HG03159 (cell line): ENCODE results near the gene DCDC2.
"Not testable (repeated sequence)": the region's sequence is repeated elsewhere in the genome, so short reads cannot be mapped to it uniquely, and the experiment has no call there.

Source experiments
- ATAC-seq: cut with Tn5 transposase; IDR thresholded peaks from one replicate; pipeline ENCODE4 v1.9.1; 2021; ENCODE audit warnings: mild to moderate bottlenecking, moderate library complexity; ENCODE audit not compliant: unreplicated experiment

DCDC2 gene

DNA sequence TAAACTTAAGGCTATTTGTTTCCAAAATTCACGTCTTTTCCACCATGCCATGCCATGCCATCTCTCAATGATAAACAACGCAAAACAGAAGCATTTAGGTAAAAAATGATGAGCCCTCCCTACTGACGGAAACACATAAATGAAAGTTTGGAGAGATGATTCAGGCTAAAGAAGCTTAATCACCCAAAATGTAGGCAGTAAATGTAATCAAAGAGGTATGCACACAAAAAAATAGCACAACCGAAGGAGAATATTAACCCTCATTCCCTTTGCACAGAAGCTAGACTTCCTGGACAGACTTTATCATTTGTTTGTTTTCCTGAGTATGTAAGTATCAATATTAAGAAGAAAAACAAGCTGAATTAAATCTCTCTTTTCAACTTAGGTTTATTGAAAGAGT lies 28.8 kb downstream of the DCDC2 start:
- ATAC-seq: no peak

DNA sequence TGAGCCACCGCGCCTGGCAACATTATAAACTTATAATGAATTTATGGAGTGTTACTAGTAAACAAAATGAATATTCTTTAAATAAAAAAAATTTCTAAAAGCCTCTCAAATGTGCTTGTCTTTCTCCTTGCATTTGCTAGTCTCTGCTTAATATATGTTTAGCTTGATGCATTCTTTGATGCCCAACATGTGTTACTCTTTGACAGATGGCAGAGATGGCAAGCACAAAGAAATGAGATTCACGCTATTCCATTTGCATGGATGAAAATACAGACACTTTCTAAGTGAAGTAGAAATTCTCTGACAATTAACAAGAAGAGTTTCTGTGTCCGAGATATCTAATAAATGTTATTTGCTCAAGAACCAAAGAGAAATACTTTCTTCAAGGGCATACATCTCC lies 30.1 kb downstream of the DCDC2 start:
- no peak for ATAC-seq

DNA sequence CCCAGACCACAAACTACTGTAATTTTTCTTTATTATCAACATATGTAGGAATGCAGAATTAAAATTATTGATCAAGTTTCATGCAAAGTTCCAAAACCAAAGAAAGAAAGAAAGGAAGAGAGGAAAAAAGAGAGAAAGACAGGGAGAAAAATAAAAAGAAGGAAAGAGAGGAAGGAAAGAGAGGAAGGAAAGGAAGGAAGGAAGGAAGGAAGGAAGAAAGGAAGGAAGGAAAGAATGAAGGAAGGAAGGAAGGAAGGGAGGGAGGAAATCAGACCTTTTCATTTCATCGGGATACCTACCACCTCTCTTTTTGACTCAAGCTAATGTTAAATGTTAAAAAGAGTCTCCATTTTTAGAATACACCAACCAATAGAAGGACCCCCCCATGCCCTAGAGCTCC lies 31.9 kb downstream of the DCDC2 start:
- ATAC-seq: no peak

DNA sequence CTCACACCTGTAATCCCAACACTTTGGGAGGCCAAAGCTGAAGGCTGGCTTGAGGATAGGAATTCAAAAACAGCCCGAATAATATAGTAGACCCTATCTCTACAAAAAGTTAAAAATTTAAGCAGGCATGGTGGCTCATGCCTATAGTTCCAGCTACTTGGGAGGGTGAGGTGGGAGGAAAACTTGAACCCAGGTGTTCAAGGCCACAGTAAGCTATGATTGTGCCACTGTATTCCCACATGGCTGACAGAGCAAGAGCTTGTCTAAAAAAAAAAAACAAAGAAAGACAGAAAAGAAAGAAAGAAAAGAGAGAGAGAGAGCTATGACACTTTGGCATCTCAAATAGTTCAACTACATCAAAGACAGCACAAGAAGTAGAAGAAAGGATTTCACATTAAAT lies 33.2 kb downstream of the DCDC2 start:
- no peak for ATAC-seq

DNA sequence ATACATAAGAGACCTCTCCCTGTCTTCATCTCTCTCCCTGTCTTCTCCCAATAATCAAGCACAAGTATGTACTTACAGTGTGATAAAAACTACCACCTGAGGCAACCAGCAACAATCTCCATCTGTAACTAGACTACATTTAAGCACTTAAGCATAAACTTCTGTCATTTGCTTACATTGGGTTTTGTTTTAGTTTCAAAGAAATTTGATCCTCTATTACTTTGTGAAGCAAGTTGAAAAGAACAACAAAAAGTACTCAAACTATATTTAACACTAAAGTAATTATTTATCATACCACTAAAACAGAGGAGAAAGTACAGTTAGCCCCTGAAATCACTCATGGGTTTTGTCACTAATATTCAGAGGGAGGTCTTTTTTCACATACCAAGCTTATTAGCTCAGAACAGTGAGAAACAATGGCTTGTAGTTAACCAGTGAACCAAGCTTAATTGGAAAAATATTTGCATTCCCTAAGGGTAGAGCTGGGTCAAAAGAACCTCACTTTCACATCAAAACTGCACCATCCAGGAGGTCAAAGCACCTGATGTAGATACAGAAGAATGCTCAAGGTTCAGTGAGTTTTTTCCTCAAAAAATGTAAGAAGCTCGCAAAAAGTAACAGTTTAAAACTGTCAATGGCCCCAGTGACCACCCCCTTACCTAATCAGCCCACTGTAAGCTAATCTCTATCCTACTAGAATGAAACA lies 34.1 kb downstream of the DCDC2 start:
- ATAC-seq: no peak

DNA sequence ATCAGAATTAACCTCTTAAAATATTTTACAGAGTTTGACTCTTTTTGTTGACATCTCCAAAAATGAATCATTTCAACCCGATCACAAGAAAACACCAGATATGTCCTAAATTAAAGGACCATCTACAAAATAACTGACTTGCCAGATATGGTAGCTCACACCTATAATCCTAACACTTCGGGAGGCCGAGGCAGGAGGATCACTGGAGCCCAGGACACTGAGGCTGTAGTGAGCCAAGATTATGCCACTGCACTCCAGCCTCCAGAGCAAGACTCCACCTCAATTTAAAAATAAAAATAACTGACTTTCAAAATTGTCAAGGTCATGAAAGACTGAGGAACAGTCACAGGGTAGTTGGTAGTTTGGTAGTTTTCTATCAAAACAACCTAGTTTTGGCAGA lies 34.9 kb downstream of the DCDC2 start:
- ATAC-seq: no peak

DNA sequence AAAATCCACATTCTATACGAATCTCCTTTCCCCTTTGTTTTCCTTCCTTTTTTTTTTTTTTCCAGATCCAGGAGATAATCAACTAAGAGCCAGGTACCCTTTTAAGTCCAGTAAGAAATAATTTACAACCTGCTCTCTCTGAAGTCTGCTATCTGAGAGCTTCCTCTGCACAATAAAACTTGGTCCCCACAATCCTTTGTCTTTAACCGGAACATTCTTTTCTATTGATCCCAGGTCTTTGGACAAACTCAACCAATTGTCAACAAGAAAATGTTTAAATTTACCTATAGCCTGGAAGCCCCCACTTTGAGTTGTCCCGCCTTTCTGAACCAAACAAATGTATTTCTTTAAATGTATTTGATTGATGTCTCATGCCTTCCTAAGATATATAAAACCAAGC lies 35.4 kb downstream of the DCDC2 start:
- ATAC-seq: not testable (repeated sequence)

DNA sequence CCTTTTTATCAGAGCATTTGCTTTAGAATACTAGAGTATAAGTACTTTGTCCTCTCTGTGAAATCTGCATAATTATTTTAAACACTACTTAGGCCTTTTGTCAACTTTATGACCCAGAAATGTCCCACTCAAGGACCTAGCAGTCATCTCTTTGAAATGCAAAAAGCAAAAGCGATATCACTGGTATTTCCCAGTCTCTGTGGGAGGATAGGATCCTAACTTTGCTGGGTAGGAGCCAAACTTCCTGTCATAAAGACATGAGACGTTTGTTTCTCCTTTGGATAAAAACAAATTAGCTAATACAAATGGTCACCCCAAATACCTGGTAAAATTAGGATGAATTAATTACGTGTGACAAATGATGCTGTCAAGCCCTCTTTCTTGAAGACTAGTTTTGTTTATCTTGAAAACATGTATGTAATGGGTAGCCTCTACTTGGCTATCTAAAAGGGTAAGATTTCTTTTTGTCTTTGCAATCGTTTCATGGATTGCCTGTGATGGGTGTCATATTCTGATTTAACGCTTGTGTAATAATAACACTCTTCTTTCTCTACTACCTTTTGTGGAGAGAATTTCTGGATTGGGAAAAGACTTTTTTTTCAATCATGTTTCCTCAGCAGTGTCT lies 36.2 kb downstream of the DCDC2 start:
- no peak for ATAC-seq

DNA sequence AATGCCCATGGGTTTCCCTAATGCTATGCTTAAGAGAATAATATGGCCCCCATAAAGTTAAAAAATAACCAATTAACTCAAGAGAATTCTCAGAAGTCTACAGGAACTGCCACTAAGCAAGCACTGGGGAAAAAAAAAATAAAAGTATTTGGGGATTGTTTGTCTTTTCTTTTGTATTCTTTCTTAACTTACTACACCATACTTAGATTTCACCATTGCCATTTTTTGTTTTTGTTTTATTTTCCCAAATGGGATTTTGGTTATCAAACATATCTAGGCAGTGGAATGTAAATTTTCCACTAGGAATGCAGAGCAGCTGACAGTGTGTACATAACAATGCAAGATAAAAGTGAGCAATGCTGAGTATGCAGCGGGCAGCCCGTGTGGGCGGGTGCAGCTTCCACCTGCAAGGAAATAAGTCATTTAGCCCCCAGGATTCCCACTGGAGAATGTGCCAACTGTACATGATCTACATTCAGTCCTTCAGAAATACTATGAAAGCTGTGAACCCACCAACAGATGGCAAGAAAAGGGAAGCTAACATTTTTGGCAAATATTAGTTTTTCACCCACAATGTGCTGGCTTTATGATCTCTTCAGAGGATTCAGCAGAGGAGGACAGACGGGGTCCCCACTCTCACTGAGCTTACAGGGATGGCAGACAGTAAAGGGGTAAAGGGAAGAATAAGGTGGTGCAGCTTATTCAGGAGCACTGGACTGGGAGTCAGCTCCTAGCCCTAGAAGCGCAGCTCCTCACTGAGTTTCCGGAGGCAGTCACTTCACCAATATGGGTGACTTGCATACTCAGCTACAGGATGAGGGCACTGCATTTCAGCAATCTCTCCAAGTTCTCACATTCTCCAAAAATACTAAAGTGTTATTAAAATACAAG lies 44.4 kb downstream of the DCDC2 start:
- ATAC-seq: no peak

DNA sequence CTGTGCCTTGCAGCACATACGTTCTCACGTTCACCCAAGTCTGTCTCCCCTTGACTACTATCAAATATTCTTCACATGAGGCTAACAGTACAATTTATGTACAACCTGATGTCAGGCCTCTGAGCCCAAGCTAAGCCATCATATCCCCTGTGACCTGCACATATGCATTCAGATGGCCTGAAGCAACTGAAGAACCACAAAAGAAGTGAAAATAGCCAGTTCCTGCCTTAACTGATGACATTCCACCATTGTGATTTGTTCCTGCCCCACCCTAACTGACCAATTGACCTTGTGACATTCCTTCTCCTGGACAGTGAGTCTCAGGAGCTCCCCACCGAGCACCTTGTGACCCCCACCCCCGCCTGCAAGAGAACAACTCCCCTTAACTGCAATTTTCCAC lies 46.1 kb downstream of the DCDC2 start:
- not testable (repeated sequence) for ATAC-seq

DNA sequence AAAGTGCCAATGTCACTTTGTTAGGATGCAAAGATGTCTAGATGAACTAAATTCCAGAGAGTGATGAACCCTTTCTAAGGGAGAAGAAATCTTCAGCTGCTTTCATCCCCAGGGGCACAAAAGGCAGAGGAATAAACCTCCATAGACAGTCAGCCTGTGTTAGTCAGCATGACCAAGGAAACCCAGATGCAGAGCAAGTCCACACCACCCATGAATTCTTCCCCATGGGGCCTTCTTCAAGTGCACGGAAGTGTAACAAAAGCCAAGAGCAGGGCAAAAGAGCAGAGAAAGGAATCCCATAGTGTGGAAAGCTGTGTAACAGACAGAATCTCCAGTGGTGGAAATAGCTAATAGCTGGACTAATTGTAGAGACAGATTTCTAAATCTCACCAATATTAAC lies 50.0 kb downstream of the DCDC2 start:
- ATAC-seq: no peak

DNA sequence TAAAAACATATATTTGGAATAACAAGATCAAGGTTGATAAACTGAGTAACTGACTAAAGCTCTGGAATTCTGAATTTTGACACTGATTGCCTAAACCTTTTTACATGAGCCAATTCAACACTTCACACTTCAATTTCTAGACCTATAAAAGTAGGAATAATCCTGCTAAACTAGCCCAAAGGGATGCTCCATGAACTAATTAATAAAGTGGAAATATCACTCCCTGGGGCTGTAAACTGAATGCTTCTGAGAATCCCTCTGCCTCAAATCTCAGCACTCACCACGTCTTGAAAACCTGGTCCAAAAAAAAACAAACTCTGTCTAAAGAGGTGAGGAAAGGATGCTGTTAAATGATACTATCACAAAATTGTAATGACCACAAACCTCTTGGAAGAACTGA lies 50.9 kb downstream of the DCDC2 start:
- ATAC-seq: no peak

DNA sequence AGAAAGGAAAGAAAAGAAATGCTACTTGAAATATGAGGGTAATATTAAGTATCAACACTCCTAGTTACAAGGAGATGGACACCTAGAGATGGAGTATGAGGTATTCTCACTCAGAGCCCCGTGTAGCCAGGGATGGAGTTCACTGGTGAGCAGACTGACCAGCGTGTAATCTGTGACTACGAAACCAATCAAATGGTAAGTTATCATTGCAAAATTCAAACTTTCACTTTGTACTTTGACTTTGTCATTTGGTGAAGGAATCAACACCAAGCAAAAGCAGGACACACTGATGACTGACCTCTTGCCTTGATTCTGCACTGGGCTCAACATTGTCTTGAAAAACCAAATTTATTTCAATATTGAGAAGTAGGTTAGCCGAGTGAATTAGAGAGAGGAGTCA lies 51.8 kb downstream of the DCDC2 start:
- ATAC-seq: no peak

DNA sequence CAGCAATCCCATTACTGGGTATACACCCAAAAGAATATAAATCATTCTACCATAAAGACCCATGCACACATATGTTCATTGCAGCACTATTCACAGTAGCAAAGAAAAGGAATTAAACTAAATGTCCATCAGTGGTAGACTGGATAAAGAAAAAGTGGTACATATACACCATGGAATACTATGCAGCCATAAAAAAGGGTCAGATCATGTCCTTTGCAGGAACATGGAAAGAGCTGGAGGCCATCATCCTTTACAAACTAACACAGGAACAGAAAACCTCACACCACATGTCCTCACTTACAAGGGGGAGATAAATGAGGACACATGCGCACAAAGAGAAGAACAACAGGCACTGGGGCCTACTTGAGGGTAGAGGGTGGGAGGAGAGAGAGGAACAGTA lies 60.9 kb downstream of the DCDC2 start:
- no peak for ATAC-seq

DNA sequence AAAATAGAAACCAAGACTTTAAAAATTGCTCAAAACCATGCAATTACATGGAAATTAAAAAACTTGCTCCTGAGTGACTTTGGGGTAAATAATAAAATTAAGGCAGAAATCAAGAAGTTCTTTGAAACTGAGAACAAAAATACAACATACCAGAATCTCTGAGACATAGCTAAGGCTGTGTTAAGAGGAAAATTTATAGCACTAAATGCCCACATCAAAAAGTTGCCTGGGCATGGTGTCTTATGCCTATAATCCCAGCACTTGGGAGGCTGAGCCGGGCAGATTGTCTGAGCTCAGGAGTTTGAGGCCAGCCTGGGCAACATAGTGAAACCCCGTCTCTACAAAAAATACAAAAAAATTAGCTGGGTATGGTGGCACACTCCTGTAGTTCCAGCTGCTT lies 64.0 kb downstream of the DCDC2 start:
- not testable (repeated sequence) for ATAC-seq

DNA sequence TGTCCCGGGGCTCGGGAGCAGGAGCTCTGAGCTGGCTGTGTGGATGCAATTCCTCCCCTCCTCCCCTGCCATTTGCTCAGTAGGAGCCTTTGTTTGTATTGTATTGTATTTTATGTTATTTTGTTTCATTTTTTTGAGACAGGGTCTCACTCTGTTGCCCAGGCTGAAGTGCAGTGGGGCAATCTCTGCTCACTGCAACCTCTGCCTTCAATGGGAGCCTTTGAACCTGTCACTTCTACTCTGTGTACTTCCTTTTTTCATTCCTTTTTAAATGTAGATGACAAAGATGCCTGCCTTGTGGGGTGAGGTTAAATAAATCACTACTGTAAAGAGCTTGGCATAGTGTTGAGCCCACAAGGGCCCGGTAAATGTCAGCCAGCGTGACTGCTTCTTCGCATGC lies 70.6 kb downstream of the DCDC2 start:
- no peak for ATAC-seq

DNA sequence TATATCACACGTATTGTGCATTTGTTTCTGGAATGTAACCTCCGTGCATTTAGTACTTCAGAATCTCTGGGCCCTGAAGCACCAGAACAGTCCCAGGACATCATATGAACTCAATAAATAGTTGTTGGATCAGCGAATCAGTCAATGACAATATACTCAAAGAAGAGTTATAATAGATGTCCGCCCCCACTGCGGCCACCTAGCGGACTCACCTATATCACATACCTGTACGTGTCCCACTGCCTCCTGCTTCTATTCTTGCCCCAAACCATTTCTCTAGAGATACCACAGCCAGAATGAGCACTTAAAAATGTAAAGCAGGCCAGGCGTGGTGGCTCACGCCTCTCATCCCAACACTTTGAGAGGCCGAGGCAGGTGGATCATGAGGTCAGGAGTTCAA lies 73.9 kb downstream of the DCDC2 start:
- ATAC-seq: no peak

DNA sequence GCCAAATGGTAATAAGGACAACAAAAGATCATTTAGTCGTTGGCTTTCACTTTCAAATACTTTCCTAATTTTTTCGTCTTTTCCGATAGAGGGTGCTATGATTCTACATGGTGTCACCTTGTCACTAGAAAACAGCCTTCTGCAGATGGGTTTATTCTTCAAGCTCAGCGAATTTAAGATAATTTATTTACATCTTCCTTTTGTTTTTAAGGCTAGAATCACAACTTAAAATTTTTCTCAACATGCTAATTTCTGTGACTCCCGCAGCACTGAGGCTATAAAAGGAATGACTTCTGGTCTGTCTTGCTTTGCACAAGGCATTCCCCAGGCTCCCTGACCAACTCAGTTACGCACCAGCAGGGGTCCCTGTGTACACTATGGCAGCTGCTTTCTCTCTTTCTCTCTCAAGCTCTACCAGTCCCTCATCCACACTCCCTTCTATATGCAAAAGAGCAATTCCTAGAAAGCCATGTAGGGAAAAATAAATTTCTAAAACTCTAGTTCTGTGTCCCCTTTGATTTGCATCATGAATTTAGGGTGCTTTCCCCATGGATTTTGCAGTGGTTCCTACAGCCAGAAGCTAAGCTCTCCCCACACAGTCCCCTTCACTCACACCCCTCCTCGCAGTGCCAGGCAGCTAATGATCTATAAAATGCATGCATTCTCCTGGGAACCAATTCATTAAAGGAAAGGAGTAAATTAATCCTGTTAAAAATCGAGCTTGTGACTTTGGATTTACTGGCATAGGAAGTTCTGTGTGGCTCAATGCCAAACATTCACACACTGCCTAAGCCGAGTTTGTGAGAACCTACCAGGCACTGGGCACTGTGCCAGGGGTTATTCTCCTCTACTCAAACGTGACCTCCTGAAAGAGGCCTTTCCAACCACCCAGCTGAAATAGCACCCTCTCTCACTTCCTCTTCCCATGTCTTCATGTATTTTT lies 74.5 kb downstream of the DCDC2 start:
- ATAC-seq: peak; percentile 87

DNA sequence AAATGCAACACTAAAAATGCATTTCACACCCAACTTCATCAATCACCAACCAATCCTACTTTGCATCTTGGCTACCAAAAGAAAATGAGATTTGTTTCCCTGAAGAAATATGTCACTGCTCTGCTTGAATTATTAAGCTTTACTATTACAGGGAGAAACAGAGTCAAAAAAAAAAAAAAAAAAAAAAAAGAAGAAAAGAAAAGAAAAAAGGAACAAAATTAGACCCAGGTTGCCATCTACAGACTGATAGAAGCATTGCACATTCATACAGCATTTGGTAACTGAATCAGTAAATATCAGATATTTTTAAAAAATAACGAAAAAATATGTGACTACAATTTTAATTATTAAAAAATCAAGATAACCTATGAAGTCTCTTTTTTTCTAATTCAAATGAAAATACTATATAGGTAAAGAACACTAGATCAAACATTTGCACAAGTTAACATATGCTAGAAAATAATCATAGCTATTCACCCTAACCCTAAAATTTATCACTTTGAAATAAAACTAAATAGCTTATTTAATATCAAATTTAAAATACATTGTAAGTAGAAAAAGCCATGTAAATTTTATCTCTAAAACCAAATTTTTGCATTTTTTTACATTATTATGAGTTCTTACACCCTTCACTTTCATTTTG lies 83.3 kb downstream of the DCDC2 start:
- no peak for ATAC-seq

DNA sequence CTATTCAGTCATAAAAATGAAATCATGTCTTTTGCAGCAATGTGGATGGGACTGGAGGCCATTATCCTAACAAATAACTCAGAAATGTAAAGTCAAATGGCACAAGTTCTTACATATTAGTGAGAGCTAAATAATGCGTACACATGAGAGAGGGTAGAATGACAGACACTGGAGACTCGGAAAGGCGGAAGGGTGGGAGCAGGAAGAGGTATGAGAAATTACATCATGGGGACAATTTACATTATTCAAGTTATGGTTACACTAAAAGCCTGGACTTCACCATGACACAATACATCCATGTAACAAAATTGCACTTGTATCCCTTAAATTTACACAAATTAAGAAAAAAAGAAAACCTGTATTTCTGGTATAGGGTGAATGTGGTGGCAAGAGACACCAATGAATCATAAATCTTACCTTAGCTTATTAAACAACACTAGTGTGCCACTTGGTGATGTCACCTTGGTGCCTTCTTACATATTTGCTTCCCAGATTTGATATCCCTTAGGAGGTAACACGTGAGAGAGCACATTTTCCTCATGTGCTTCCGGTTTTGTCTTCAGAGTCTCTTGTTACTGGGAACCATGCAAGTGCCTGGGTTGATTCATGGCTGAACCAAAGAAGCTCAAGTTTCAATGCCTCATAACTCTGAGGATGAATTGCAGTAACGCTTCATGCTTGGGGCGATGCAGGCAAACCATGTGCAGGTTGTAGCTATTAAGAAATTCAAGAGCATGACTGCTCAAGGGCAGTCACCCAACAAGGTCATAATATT lies 84.6 kb downstream of the DCDC2 start:
- no peak for ATAC-seq
